Left lung (tissue), 10 donors: ENCODE results near the gene KNL1. TPM values are rescaled to one million over a fixed set of nuclear protein-coding genes. Genes with fewer than 3 reads are reported as not detected.
"Not testable (repeated sequence)": the region's sequence is repeated elsewhere in the genome, so short reads cannot be mapped to it uniquely, and the experiment has no call there.

Experiments
- ATAC-seq: fragments of 200-7000 bp; cut with Tn5 transposase; one replicate; pipeline ENCODE4 v1.9.1; 2020; ENCODE audit warnings: moderate library complexity
- DNase-seq, 4 donors: peaks; one replicate each; pipeline ENCODE4 v3.0.0-alpha.2; 2013 to 2020
- H3K27ac ChIP-seq, 2 donors: fragments of 200-600 bp; sonication (generic) in 1 of 2; one replicate each; pipeline versions ENCODE4 v1.5.0 to v1.8.0; 2020 to 2021
- H3K27me3 ChIP-seq, 2 donors: fragments of 200-600 bp; sonication (generic) in 1 of 2; one replicate each; pipeline versions ENCODE4 v1.5.0 to v1.8.0; 2020 to 2021
- H3K36me3 ChIP-seq, 2 donors: fragments of 200-600 bp; sonication (generic) in 1 of 2; one replicate each; pipeline versions ENCODE4 v1.5.0 to v1.8.0; 2020 to 2021
- H3K4me1 ChIP-seq, 2 donors: fragments of 200-600 bp; one replicate each; pipeline ENCODE4 v1.8.0; 2021
- H3K4me3 ChIP-seq, 2 donors: fragments of 200-600 bp; sonication (generic) in 1 of 2; one replicate each; pipeline versions ENCODE4 v1.5.0 to v1.8.0; 2020 to 2021; ENCODE audit warnings: mild to moderate bottlenecking in 1 of 2
- H3K9me3 ChIP-seq, 2 donors: fragments of 200-600 bp; sonication (generic) in 1 of 2; one replicate each; pipeline versions ENCODE4 v1.5.0 to v1.8.0; 2020 to 2021
- CTCF ChIP-seq, 2 donors: fragments of 200-600 bp; sonication (generic) in 1 of 2; IDR thresholded peaks; one replicate each; pipeline versions ENCODE4 v1.5.0 to v1.8.0; 2021; ENCODE audit warnings: antibody characterized with exemption in 2 of 2
- intact Hi-C, 2 donors: fragments of 100-400 bp; cut with DNase I; formaldehyde crosslinking; loops; one replicate each; pipeline versions ENCODE4 v1.11.2 to v1.14.2; 2022
- polyA plus RNA-seq, 6 donors: library from polyadenylated mRNA; unstranded; fragments of 120-200 nt; gene quantifications; one replicate each; pipeline ENCODE4 v1.2.1, GENCODE V29; 2013; ENCODE audit not compliant: insufficient read length in 6 of 6
- total RNA-seq, 2 donors: library from RNA; stranded (reverse); fragmentation: NEBNext Ultra II Directional; extraction: Animal tissue kit (Norgen Biotek cat#: 25700); gene quantifications; one replicate each; pipeline ENCODE4 v1.2.1, GENCODE V29; 2021
- donor health status: DM: no; HTN: yes; CAD: no.
- donor health status: DM: no; HTN: no; CAD: no.

Gene KNL1
- total and polyA plus RNA-seq, 8 donors: 2.7 to 31.6 (median 16.6) TPM

GRCh38 chr15:40647523-40647922, 53.5 kb downstream of the KNL1 start:
- Histone ChIP-seq H3K4me3 (no peak overlapping the region), H3K36me3 (peaks cover 0 to 10% of the 10 kb centered on the region in 2 donors), H3K27ac (no peak overlapping the region), H3K9me3 (no peaks in the 10 kb centered on the region), H3K27me3 (no peaks in the 10 kb centered on the region), H3K4me1 (no peaks in the 10 kb centered on the region)
- DNase-seq (no peak), ATAC-seq (no peak)
- intact Hi-C loops: no loop called here
- no peak for TF ChIP-seq CTCF (IDR thresholded peaks at IDR 0.05)

- Histone ChIP-seq H3K4me3 (no peak overlapping the region), H3K27me3 (no peaks in the 10 kb centered on the region), H3K36me3 (peaks cover 0 to 2% of the 10 kb centered on the region in 2 donors), H3K9me3 (no peaks in the 10 kb centered on the region), H3K27ac (no peak overlapping the region), H3K4me1 (no peaks in the 10 kb centered on the region)
- ATAC-seq: no peak
- TF ChIP-seq CTCF (IDR thresholded peaks at IDR 0.05): no peak
- intact Hi-C loops: no loop called here
- DNase-seq: no peak
These were observed 56.4 kb downstream of the KNL1 start for GRCh38 chr15:40650479-40650878.

GRCh38 chr15:40660686-40661085, 66.6 kb downstream of the KNL1 start:
- no peaks in the 10 kb centered on the region for H3K9me3 ChIP-seq
- intact Hi-C loops: no loop called here
- H3K27me3 ChIP-seq: no peaks in the 10 kb centered on the region
- ATAC-seq (no peak), DNase-seq (no peak)
- peaks cover 0 to 34% of the 10 kb centered on the region in 2 donors for H3K36me3 ChIP-seq
- TF ChIP-seq CTCF (IDR thresholded peaks at IDR 0.05): no peak
- H3K27ac ChIP-seq: no peak overlapping the region
- H3K4me1 ChIP-seq: no peaks in the 10 kb centered on the region
- no peak overlapping the region for H3K4me3 ChIP-seq

- H3K36me3 ChIP-seq: peaks cover 0 to 17% of the 10 kb centered on the region in 2 donors
- TF ChIP-seq CTCF (IDR thresholded peaks at IDR 0.05): no peak
- no peaks in the 10 kb centered on the region for H3K4me1 ChIP-seq
- no peak overlapping the region for H3K27ac ChIP-seq
- ATAC-seq (no peak), DNase-seq (no peak)
- intact Hi-C loops: no loop called here
- no peaks in the 10 kb centered on the region for H3K27me3 ChIP-seq
- no peak overlapping the region for H3K4me3 ChIP-seq
- no peaks in the 10 kb centered on the region for H3K9me3 ChIP-seq
These were observed 70.9 kb downstream of the KNL1 start for GRCh38 chr15:40664909-40665308.

GRCh38 chr15:40676290-40676689, 82.2 kb downstream of the KNL1 start:
- not testable (repeated sequence) for DNase-seq, ATAC-seq, H3K27ac ChIP-seq, H3K36me3 ChIP-seq, H3K27me3 ChIP-seq, H3K9me3 ChIP-seq, H3K4me1 ChIP-seq, H3K4me3 ChIP-seq
- intact Hi-C loops: loop anchor here in 1 of 2 donors (5.0 kb wide), 1 partner anchor 216 kb away; the partner anchor contains the start of gene VPS18

GRCh38 chr15:40676906-40677305, 82.9 kb downstream of the KNL1 start:
- H3K36me3 ChIP-seq, H3K9me3 ChIP-seq, H3K27me3 ChIP-seq, H3K4me1 ChIP-seq, H3K27ac ChIP-seq, DNase-seq, H3K4me3 ChIP-seq, ATAC-seq: not testable (repeated sequence)
- intact Hi-C loops: loop anchor here in 1 of 2 donors (5.0 kb wide), 1 partner anchor 215 kb away; the partner anchor contains the start of gene VPS18
